RWPE1 (cell line): ENCODE measurements around the gene AK6.

Source experiments
- CTCF ChIA-PET: fragments of 350-600 bp; sonication (Branson Sonifier 250); formaldehyde crosslinking; extraction: SDS; loops from one replicate; lab custom pipeline; 2021; lab: Yijun Ruan, JAX
- POLR2A ChIA-PET: fragments of 400-600 bp; formaldehyde crosslinking; extraction: SDS; loops from one replicate; lab custom pipeline; 2020; ENCODE audit warnings: antibody characterized with exemption; ENCODE audit not compliant: low non-redundant PET; lab: Yijun Ruan, JAX
- DNase-seq: peaks from one replicate; pipeline ENCODE4 v3.0.0; 2012; ENCODE audit warnings: low spot score
- H3K27ac ChIP-seq: fragments of 450-650 bp; 2 replicates; pipeline ENCODE4 v1.5.1; 2017
- CTCF ChIP-seq: fragments of 450-650 bp; conservative IDR thresholded peaks from 2 replicates; pipeline ENCODE4 v1.5.1; 2017; ENCODE audit warnings: low read depth, mild to moderate bottlenecking

Gene AK6

GRCh38 chr5:69326365-69326764 is 43.0 kb downstream of the AK6 start:
- H3K27ac ChIP-seq, result no peak overlapping the region
- no peak for DNase-seq
- ChIA-PET POLR2A (no interaction called here), CTCF (interaction anchor here (0.6 to 0.9 kb wide), 2 partner anchors 8 to 144 kb away, joined by 3 read pairs; no protein-coding TSS in a partner anchor)
- no peak for TF ChIP-seq CTCF

GRCh38 chr5:69317391-69317790 is 51.9 kb downstream of the AK6 start:
- DNase-seq, result no peak
- ChIA-PET CTCF (interaction anchor here (0.6 kb wide), 1 partner anchor 262 kb away, joined by 6 read pairs; no protein-coding TSS in a partner anchor), POLR2A (no interaction called here)
- no peak overlapping the region for H3K27ac ChIP-seq
- no peak for TF ChIP-seq CTCF

- H3K27ac ChIP-seq, result no peak overlapping the region
- TF ChIP-seq CTCF, result no peak
- POLR2A ChIA-PET, result no interaction called here
- CTCF ChIA-PET, result no interaction called here
- no peak for DNase-seq
These were observed 53.3 kb downstream of the AK6 start for GRCh38 chr5:69315972-69316371.

GRCh38 chr5:69313428-69313827 is 55.9 kb downstream of the AK6 start:
- H3K27ac ChIP-seq, result no peak overlapping the region
- TF ChIP-seq CTCF, result no peak
- no peak for DNase-seq
- POLR2A ChIA-PET, result no interaction called here
- CTCF ChIA-PET, result no interaction called here

- ChIA-PET CTCF (interaction anchor here (1.7 kb wide), 1 partner anchor 22 kb away, joined by 4 read pairs; no protein-coding TSS in a partner anchor), POLR2A (no interaction called here)
- TF ChIP-seq CTCF, result no peak
- no peak for DNase-seq
- no peak overlapping the region for H3K27ac ChIP-seq
These were observed 56.7 kb downstream of the AK6 start for GRCh38 chr5:69312459-69313160.

- DNase-seq, result no peak
- ChIA-PET POLR2A (no interaction called here), CTCF (interaction anchor here (0.7 kb wide), 1 partner anchor 676 kb away, joined by 3 read pairs; no protein-coding TSS in a partner anchor)
- TF ChIP-seq CTCF, result no peak
- no peak overlapping the region for H3K27ac ChIP-seq
These were observed 59.9 kb downstream of the AK6 start for GRCh38 chr5:69309380-69309779.
